ENCODE data around the gene HSPA2.

The HSPA2 gene

GRCh38 chr14:64518229-64518628 is 22.3 kb upstream of the HSPA2 start:
- DNase-seq (ENCODE audit: extremely low read depth, low read depth), result no peak
- no peak for TF ChIP-seq CTCF (IDR thresholded peaks at IDR 0.05; ENCODE audit: low read depth, low read length)

GRCh38 chr14:64520699-64521098 is 19.8 kb upstream of the HSPA2 start:
- no peak for DNase-seq (ENCODE audit: extremely low read depth, low read depth)
- no peak for TF ChIP-seq CTCF (IDR thresholded peaks at IDR 0.05; ENCODE audit: low read depth, low read length)

- TF ChIP-seq CTCF (IDR thresholded peaks at IDR 0.05; ENCODE audit: low read depth, low read length), result no peak
- DNase-seq (ENCODE audit: extremely low read depth, low read depth), result no peak
Observed at GRCh38 chr14:64522591-64523355, 17.8 kb upstream of the HSPA2 start.

GRCh38 chr14:64525354-64525753 is 15.2 kb upstream of the HSPA2 start:
- no peak for TF ChIP-seq CTCF (IDR thresholded peaks at IDR 0.05; ENCODE audit: low read depth, low read length)
- DNase-seq (ENCODE audit: extremely low read depth, low read depth), result no peak

GRCh38 chr14:64531567-64531966 is 9.0 kb upstream of the HSPA2 start:
- TF ChIP-seq CTCF (IDR thresholded peaks at IDR 0.05; ENCODE audit: low read depth, low read length), result no peak
- DNase-seq (ENCODE audit: extremely low read depth, low read depth), result no peak

- TF ChIP-seq CTCF (IDR thresholded peaks at IDR 0.05; ENCODE audit: low read depth, low read length), result no peak
Observed at GRCh38 chr14:64536488-64537245, 3.9 kb upstream of the HSPA2 start.

GRCh38 chr14:64541261-64541971 is 875 bp downstream of the HSPA2 start:
- DNase-seq (ENCODE audit: extremely low read depth, low read depth), result no peak
- TF ChIP-seq CTCF (IDR thresholded peaks at IDR 0.05; ENCODE audit: low read depth, low read length), result no peak

More at GRCh38 chr14:64536488-64537245, 3.9 kb upstream of the HSPA2 start:
- no peak for DNase-seq (ENCODE audit: extremely low read depth, low read depth)
